GM12878 (cell line): Measurements from ENCODE around the gene MYO15B. TPM values are rescaled to one million over a fixed set of nuclear protein-coding genes. Genes with fewer than 3 reads are reported as not detected.

Experiments used
- BHLHE40 ChIP-seq, 2 experiments: fragments of 450-650 bp in 1 of 2; IDR thresholded peaks; 2 replicates each; pipeline ENCODE4 v1.6.1; 2011 to 2017; ENCODE audit warnings: low read depth in 2 of 2, borderline replicate concordance in 1 of 2, improper control_type of control experiment in 1 of 2, low read length in 1 of 2, mild to moderate bottlenecking in 1 of 2
- CTCF ChIP-seq, 3 experiments: IDR thresholded peaks in 2 of 3; conservative IDR thresholded peaks in 1 of 3; 2 replicates each; pipeline ENCODE4 v1.5.1; 2011; ENCODE audit warnings: low read depth in 3 of 3, low read length in 3 of 3, mild to moderate bottlenecking in 3 of 3, control low read depth in 2 of 3, moderate library complexity in 2 of 3, inconsistent platforms in 1 of 3, mixed read lengths in 1 of 3; ENCODE audit not compliant: control insufficient read depth in 2 of 3, insufficient read depth in 1 of 3; ENCODE audit errors: extremely low read depth in 1 of 3
- E2F4 ChIP-seq: IDR thresholded peaks from 2 replicates; pipeline ENCODE4 v1.6.1; 2012; ENCODE audit warnings: low read depth, low read length, improper control_type of control experiment
- HSF1 ChIP-seq: fragments of 150-350 bp; IDR thresholded peaks from 2 replicates; pipeline ENCODE4 v1.6.1; 2014; ENCODE audit warnings: mild to moderate bottlenecking, low read depth, low read length
- PML ChIP-seq: IDR thresholded peaks from 2 replicates; pipeline ENCODE4 v1.6.1; 2012; ENCODE audit warnings: low read length, inconsistent platforms
- POU2F2 ChIP-seq: IDR thresholded peaks from 3 replicates; pipeline ENCODE4 v1.6.1; 2011; ENCODE audit warnings: low read depth, mild to moderate bottlenecking, low read length, borderline replicate concordance
- RAD21 ChIP-seq: IDR thresholded peaks from 2 replicates; pipeline ENCODE4 v1.6.1; 2011; ENCODE audit warnings: mild to moderate bottlenecking, low read depth, low read length, moderate library complexity; ENCODE audit not compliant: insufficient read depth
- REST ChIP-seq: IDR thresholded peaks from 2 replicates; pipeline ENCODE4 v1.6.1; 2012; ENCODE audit warnings: mild to moderate bottlenecking, low read depth, low read length
- SKIL ChIP-seq: fragments of 450-650 bp; IDR thresholded peaks from 2 replicates; pipeline ENCODE4 v1.6.1; 2017; ENCODE audit warnings: mild to moderate bottlenecking, low read depth, inconsistent platforms; ENCODE audit not compliant: poor library complexity, severe bottlenecking
- TARDBP ChIP-seq: IDR thresholded peaks from 2 replicates; pipeline ENCODE4 v1.6.1; 2016; ENCODE audit warnings: borderline replicate concordance
- USF2 ChIP-seq: IDR thresholded peaks from 2 replicates; pipeline ENCODE4 v1.6.1; 2011; ENCODE audit warnings: low read depth, low read length, improper control_type of control experiment, borderline replicate concordance
- polyA plus RNA-seq, 11 experiments: library from polyadenylated mRNA; depleted of rRNA in 4 of 11; unstranded in 6 of 11; stranded (reverse) in 5 of 11; fragments of >200 nt; fragmentation: Nextera tagmentation in 4 of 11; fragmentation: Illumina TruSeq in 1 of 11; extraction: Ambion mirVana in 4 of 11; extraction: Trizol in 1 of 11; gene quantifications; 1 replicate in 1 of 11; 2 replicates in 10 of 11; pipeline versions ENCODE4 v1.2.1 to v1.2.3, GENCODE V29; 2011 to 2016; ENCODE audit warnings: inconsistent platforms in 2 of 11, missing spikeins in 2 of 11, low read depth in 1 of 11
- total RNA-seq, 4 experiments: library from RNA; depleted of rRNA in 3 of 4; stranded (reverse); fragments of >200 nt in 3 of 4; fragmentation: Illumina TruSeq in 1 of 4; extraction: Trizol in 1 of 4; gene quantifications; 2 replicates each; pipeline versions ENCODE4 v1.2.1 to v1.2.3, GENCODE V29; 2013 to 2021

MYO15B gene
- total and polyA plus RNA-seq, 10 of the 15 experiments (the other 5 are each of a cell fraction or from before 2014, with no cell fraction given), result 0.67 to 15.4 (median 2.3) TPM; not detected in 1

GRCh38 chr17:75589012-75589918, 1.7 kb downstream of the MYO15B start (continued):
- peak; percentile 46 to 66 (median 65) for TF ChIP-seq CTCF (IDR thresholded peaks at IDR 0.05 in 2 of 3, conservative IDR thresholded peaks at IDR 0.05 in 1 of 3; ENCODE audit: control insufficient read depth in 2 of 3, extremely low read depth in 1 of 3, insufficient read depth in 1 of 3, low read depth in 3 of 3, low read length in 3 of 3)
- TF ChIP-seq PML, result no peak
- peak in 1 of 2 experiments; percentile 33; a peak in 1 of 4 replicates for TF ChIP-seq BHLHE40 (IDR thresholded peaks at IDR 0.05; ENCODE audit: borderline replicate concordance in 1 of 2, low read depth in 2 of 2, low read length in 1 of 2)
- peak; percentile 44 for TF ChIP-seq RAD21
- TF ChIP-seq SKIL, result no peak
- no peak for TF ChIP-seq USF2
- TF ChIP-seq E2F4, result no peak
- no peak for TF ChIP-seq HSF1
- no peak for TF ChIP-seq POU2F2
- no peak for TF ChIP-seq REST
- TF ChIP-seq TARDBP, result no peak
